Measurements from ENCODE around the gene NINJ1. TPM values are rescaled to one million over a fixed set of nuclear protein-coding genes. Genes with fewer than 3 reads are reported as not detected.
A peak's percentile ranks its signal among the peaks of the same experiment; 100 is the strongest.
"Not testable (repeated sequence)": the region's sequence is repeated elsewhere in the genome, so short reads cannot be mapped to it uniquely, and the experiment has no call there.

The NINJ1 gene
- total RNA-seq, 4 donors from 2014 or later, result 47.0 to 56.8 (median 54.5) TPM

DNA sequence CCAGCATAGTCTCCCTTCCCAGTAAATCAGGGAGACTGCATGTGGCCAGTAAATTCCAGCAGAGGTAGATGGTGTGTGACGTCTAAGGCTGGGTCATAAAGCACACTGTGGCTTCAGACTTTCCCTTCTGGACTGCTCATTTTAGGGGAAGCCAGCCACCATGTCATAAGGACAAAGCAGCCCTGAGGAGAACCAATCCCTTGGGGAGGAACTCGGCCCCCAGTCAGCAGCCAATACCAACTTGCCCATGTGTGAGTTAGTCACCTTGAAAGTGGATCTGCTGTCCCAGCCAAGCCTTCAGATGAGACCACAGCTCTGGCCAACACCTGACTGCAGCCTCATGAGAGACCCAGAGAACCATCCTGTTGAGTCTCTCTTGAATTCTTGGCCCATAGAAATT, 14.7 kb upstream of the NINJ1 start:
- peaks cover 0 to 13% (median 5%) of the 10 kb centered on the region in 4 donors for H3K4me1 ChIP-seq
- TF ChIP-seq, protein P1, sequence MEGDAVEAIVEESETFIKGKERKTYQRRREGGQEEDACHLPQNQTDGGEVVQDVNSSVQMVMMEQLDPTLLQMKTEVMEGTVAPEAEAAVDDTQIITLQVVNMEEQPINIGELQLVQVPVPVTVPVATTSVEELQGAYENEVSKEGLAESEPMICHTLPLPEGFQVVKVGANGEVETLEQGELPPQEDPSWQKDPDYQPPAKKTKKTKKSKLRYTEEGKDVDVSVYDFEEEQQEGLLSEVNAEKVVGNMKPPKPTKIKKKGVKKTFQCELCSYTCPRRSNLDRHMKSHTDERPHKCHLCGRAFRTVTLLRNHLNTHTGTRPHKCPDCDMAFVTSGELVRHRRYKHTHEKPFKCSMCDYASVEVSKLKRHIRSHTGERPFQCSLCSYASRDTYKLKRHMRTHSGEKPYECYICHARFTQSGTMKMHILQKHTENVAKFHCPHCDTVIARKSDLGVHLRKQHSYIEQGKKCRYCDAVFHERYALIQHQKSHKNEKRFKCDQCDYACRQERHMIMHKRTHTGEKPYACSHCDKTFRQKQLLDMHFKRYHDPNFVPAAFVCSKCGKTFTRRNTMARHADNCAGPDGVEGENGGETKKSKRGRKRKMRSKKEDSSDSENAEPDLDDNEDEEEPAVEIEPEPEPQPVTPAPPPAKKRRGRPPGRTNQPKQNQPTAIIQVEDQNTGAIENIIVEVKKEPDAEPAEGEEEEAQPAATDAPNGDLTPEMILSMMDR (IDR thresholded peaks at IDR 0.05), result no peak
- TF ChIP-seq POLR2A (IDR thresholded peaks at IDR 0.05), result no peak
- H3K27ac ChIP-seq, result no peak overlapping the region
- H3K4me3 ChIP-seq, result no peak overlapping the region
- no peaks in the 10 kb centered on the region for H3K27me3 ChIP-seq
- no peaks in the 10 kb centered on the region for H3K9me3 ChIP-seq
- no peaks in the 10 kb centered on the region for H3K36me3 ChIP-seq
- no peak for DNase-seq

GRCh38 chr9:93147632-93148031, 13.6 kb upstream of the NINJ1 start:
- H3K4me3 ChIP-seq, result no peak overlapping the region
- no peaks in the 10 kb centered on the region for H3K27me3 ChIP-seq
- H3K9me3 ChIP-seq, result no peaks in the 10 kb centered on the region
- peaks cover 0 to 15% (median 6%) of the 10 kb centered on the region in 4 donors for H3K4me1 ChIP-seq
- H3K36me3 ChIP-seq, result no peaks in the 10 kb centered on the region
- H3K27ac ChIP-seq, result no peak overlapping the region
- DNase-seq, result no peak
- TF ChIP-seq, protein P1 (IDR thresholded peaks at IDR 0.05), result no peak
- no peak for TF ChIP-seq POLR2A (IDR thresholded peaks at IDR 0.05)

DNA sequence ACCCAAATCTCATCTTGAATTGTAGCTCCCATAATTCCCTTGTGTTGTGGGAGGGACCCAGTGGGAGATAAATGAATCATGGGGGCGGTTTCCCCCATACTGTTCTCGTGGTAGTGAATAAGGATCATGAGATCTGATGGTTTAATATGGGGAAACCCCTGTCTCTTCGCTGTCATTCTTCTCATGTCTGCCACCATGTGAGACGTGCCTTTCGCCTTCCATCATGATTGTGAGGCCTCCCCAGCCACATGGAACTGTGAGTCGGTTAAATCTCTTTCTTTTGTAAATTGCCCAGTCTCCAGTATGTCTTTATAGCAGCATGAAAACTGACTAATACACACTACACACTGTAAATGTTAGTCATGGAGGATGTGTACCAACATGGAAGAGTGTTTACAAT, 12.6 kb upstream of the NINJ1 start:
- H3K9me3 ChIP-seq, DNase-seq: not testable (repeated sequence)

GRCh38 chr9:93143830-93144530, 9.9 kb upstream of the NINJ1 start:
- Histone ChIP-seq H3K4me1 (peaks cover 0 to 15% (median 6%) of the 10 kb centered on the region in 4 donors), H3K4me3 (no peak overlapping the region), H3K9me3 (no peaks in the 10 kb centered on the region), H3K36me3 (no peaks in the 10 kb centered on the region), H3K27ac (peak overlapping the region in 3 of 4 donors; percentile 26 to 57 (median 40)), H3K27me3 (no peaks in the 10 kb centered on the region)
- TF ChIP-seq POLR2A (IDR thresholded peaks at IDR 0.05), result no peak
- TF ChIP-seq, protein P1 (IDR thresholded peaks at IDR 0.05), result no peak
- peak in 2 of 3 donors; percentile 42 to 64 for DNase-seq

More for the DNA sequence above, 12.6 kb upstream of the NINJ1 start:
- H3K27me3 ChIP-seq, H3K4me3 ChIP-seq, H3K27ac ChIP-seq, H3K36me3 ChIP-seq: not testable (repeated sequence)
- H3K4me1 ChIP-seq, result peaks cover 0 to 15% (median 6%) of the 10 kb centered on the region in 4 donors

- no peak for TF ChIP-seq POLR2A (IDR thresholded peaks at IDR 0.05)
- TF ChIP-seq, protein P1 (IDR thresholded peaks at IDR 0.05), result no peak
- Histone ChIP-seq H3K4me3 (no peak overlapping the region), H3K36me3 (no peaks in the 10 kb centered on the region), H3K4me1 (peaks cover 0 to 15% (median 6%) of the 10 kb centered on the region in 4 donors), H3K27ac (peak overlapping the region in 1 of 4 donors; percentile 49), H3K9me3 (no peaks in the 10 kb centered on the region), H3K27me3 (no peaks in the 10 kb centered on the region)
- DNase-seq, result no peak
Measured at GRCh38 chr9:93141771-93142483, 7.9 kb upstream of the NINJ1 start.

All from Peyer's patch (tissue), 4 donors.